SKM-1 treated with dmso at 0.1 percent for 144 hours (cell line): ENCODE measurements around the gene C10orf53.
"Not testable (repeated sequence)": the region's sequence is repeated elsewhere in the genome, so short reads cannot be mapped to it uniquely, and the experiment has no call there.

Source experiments
- DNase-seq: peaks from one replicate; lab custom pipeline; 2025; ENCODE audit not compliant: unreplicated experiment; lab: John Stamatoyannopoulos, UW

C10orf53 gene

GRCh38 chr10:49688261-49688846, 8.9 kb downstream of the C10orf53 start:
- no peak for DNase-seq

GRCh38 chr10:49688920-49689319, 9.5 kb downstream of the C10orf53 start:
- no peak for DNase-seq

GRCh38 chr10:49689882-49690510, 10.5 kb downstream of the C10orf53 start:
- DNase-seq: no peak

GRCh38 chr10:49690698-49691356, 11.4 kb downstream of the C10orf53 start:
- DNase-seq: no peak

- DNase-seq: no peak
Measured at GRCh38 chr10:49691588-49691987, 12.1 kb downstream of the C10orf53 start.

- DNase-seq: no peak
Measured at GRCh38 chr10:49694466-49694865, 15.0 kb downstream of the C10orf53 start.

GRCh38 chr10:49696311-49696710, 16.9 kb downstream of the C10orf53 start:
- no peak for DNase-seq

GRCh38 chr10:49698679-49699078, 19.2 kb downstream of the C10orf53 start:
- DNase-seq: no peak

GRCh38 chr10:49700211-49700610, 20.8 kb downstream of the C10orf53 start:
- DNase-seq: no peak

GRCh38 chr10:49700997-49701396, 21.5 kb downstream of the C10orf53 start:
- DNase-seq: no peak

GRCh38 chr10:49707585-49707984, 28.1 kb downstream of the C10orf53 start:
- no peak for DNase-seq

GRCh38 chr10:49709934-49710333, 30.5 kb downstream of the C10orf53 start:
- DNase-seq: no peak

- DNase-seq: no peak
Measured at GRCh38 chr10:49710966-49711365, 31.5 kb downstream of the C10orf53 start.

GRCh38 chr10:49711481-49711880, 32.0 kb downstream of the C10orf53 start:
- DNase-seq: no peak

GRCh38 chr10:49713266-49713665, 33.8 kb downstream of the C10orf53 start:
- no peak for DNase-seq

GRCh38 chr10:49715157-49715556, 35.7 kb downstream of the C10orf53 start:
- not testable (repeated sequence) for DNase-seq

GRCh38 chr10:49726593-49726992, 47.1 kb downstream of the C10orf53 start:
- DNase-seq: no peak

GRCh38 chr10:49733866-49734265, 54.4 kb downstream of the C10orf53 start:
- DNase-seq: no peak

GRCh38 chr10:49734676-49735075, 55.2 kb downstream of the C10orf53 start:
- DNase-seq: no peak

GRCh38 chr10:49735161-49735560, 55.7 kb downstream of the C10orf53 start:
- DNase-seq: no peak

GRCh38 chr10:49735848-49736563, 56.6 kb downstream of the C10orf53 start:
- no peak for DNase-seq
